ENCODE measurements around the gene IMMP2L.

DNA sequence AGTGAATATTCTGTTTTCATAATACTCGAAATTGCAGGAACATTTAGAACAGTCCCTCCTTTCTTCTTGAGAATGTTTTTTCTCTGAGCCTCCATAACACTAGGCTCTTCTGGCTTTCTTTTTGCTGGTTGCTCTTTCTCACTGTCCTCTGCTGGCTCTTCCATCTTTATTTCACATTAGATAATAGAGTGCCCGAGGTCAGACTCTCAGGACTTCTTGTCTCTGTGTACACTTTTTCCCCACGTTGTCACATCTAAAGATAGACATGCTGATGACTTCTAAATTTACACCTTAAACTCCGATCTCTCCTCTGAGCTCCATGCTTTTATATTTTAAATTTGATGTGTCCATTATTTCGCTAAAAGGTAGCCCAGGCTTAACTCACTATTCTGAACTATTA lies 486.8 kb downstream of the IMMP2L start:
- TF ChIP-seq, protein P1, sequence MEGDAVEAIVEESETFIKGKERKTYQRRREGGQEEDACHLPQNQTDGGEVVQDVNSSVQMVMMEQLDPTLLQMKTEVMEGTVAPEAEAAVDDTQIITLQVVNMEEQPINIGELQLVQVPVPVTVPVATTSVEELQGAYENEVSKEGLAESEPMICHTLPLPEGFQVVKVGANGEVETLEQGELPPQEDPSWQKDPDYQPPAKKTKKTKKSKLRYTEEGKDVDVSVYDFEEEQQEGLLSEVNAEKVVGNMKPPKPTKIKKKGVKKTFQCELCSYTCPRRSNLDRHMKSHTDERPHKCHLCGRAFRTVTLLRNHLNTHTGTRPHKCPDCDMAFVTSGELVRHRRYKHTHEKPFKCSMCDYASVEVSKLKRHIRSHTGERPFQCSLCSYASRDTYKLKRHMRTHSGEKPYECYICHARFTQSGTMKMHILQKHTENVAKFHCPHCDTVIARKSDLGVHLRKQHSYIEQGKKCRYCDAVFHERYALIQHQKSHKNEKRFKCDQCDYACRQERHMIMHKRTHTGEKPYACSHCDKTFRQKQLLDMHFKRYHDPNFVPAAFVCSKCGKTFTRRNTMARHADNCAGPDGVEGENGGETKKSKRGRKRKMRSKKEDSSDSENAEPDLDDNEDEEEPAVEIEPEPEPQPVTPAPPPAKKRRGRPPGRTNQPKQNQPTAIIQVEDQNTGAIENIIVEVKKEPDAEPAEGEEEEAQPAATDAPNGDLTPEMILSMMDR (conservative IDR thresholded peaks at IDR 0.05): no peak
- no peak for TF ChIP-seq ZFX (IDR thresholded peaks at IDR 0.05)

All from C4-2B (cell line).